Heart left ventricle (tissue), 16 donors: ENCODE measurements around the gene RAG2. TPM values are rescaled to one million over a fixed set of nuclear protein-coding genes. Genes with fewer than 3 reads are reported as not detected.

Experiments
- ATAC-seq, 4 donors: fragments of 200-7000 bp; cut with Tn5 transposase; one replicate each; pipeline ENCODE4 v1.9.1; 2020 to 2022; ENCODE audit warnings: moderate library complexity in 4 of 4, mild to moderate bottlenecking in 3 of 4, moderate number of reproducible peaks in 1 of 4
- DNase-seq, 5 donors: peaks; one replicate each; pipeline ENCODE4 v3.0.0-alpha.2; 2020
- H3K27ac ChIP-seq, 12 donors: fragments of 200-600 bp; sonication (generic) in 4 of 12; one replicate each; pipeline versions ENCODE4 v1.5.0 to v1.8.0; 2016 to 2022; ENCODE audit warnings: mild to moderate bottlenecking in 2 of 12
- H3K27me3 ChIP-seq, 9 donors: fragments of 200-600 bp; sonication (generic) in 2 of 9; one replicate each; pipeline versions ENCODE4 v1.5.1 to v1.8.0; 2016 to 2022; ENCODE audit warnings: mild to moderate bottlenecking in 3 of 9
- H3K36me3 ChIP-seq, 9 donors: fragments of 200-600 bp; sonication (generic) in 2 of 9; one replicate each; pipeline versions ENCODE4 v1.5.0 to v1.8.0; 2018 to 2022; ENCODE audit warnings: mild to moderate bottlenecking in 2 of 9
- H3K4me1 ChIP-seq, 12 donors: fragments of 200-600 bp; sonication (generic) in 4 of 12; one replicate each; pipeline versions ENCODE4 v1.5.0 to v1.8.0; 2016 to 2022; ENCODE audit warnings: mild to moderate bottlenecking in 3 of 12
- H3K4me3 ChIP-seq, 12 donors: fragments of 200-600 bp; sonication (generic) in 4 of 12; one replicate each; pipeline versions ENCODE4 v1.5.0 to v1.8.0; 2017 to 2022; ENCODE audit warnings: mild to moderate bottlenecking in 9 of 12, moderate library complexity in 4 of 12
- H3K9me3 ChIP-seq, 12 donors: fragments of 200-600 bp; sonication (generic) in 4 of 12; one replicate each; pipeline versions ENCODE4 v1.5.0 to v1.8.0; 2016 to 2022; ENCODE audit warnings: mild to moderate bottlenecking in 1 of 12
- POLR2A ChIP-seq, 2 donors: fragments of 450-650 bp; IDR thresholded peaks; one replicate each; pipeline ENCODE4 v1.6.1; 2017; ENCODE audit warnings: antibody characterized with exemption in 2 of 2, mild to moderate bottlenecking in 2 of 2, moderate library complexity in 2 of 2
- WGBS, 4 donors: extraction: QIAGEN DNeasy Blood & Tissue Kit in 2 of 4; methylation state at CpG; one replicate each; pipeline versions ENCODE4 v1.1.5 to v1.1.7; 2013 to 2018; 5-methylcytosine and 5-hydroxymethylcytosine counted together
- intact Hi-C, 10 donors: fragments of 100-400 bp; cut with DNase I; formaldehyde crosslinking; loops; one replicate each; pipeline versions ENCODE4 v1.11.1 to v1.14.2; 2022
- long read RNA-seq, 3 donors: library from polyadenylated mRNA; unstranded; transcript quantifications; one replicate each; pipeline ENCODE4 v2.0.0, GENCODE V29; 2020 to 2021
- polyA plus RNA-seq, 2 donors: library from polyadenylated mRNA; stranded (reverse); fragments of 200-250 nt; gene quantifications; one replicate each; pipeline ENCODE4 v1.2.3, GENCODE V29; 2013
- total RNA-seq, 9 donors: library from RNA; depleted of rRNA in 2 of 9; stranded (reverse); fragments of >200 nt in 2 of 9; fragmentation: NEBNext Ultra II Directional in 3 of 9; extraction: Animal tissue kit (Norgen Biotek cat#: 25700) in 3 of 9; gene quantifications; one replicate each; pipeline versions ENCODE4 v1.1.0 to v1.2.4, GENCODE V29; 2016 to 2023
- TF ChIP-seq, protein P1 (sequence below), 12 donors: fragments of 200-600 bp; sonication (generic) in 4 of 12; IDR thresholded peaks; one replicate each; pipeline versions ENCODE4 v1.5.0 to v1.8.0; 2018 to 2022; ENCODE audit warnings: antibody characterized with exemption in 12 of 12, mild to moderate bottlenecking in 5 of 12
- donor health status: ischemic (EF 13 %, LVEDD 7.1; RV severe dilation, severe dysfunction).
- donor health status: healthy with polysubstance abuse.
- donor health status: DM: no; HTN: yes; CAD: no.
- donor health status: DM: no; HTN: no; CAD: no.
- donor health status: ischemic (EF 25% LVEDD 6.9; RV normal size, moderate dysfunction).
- donor health status: ischemic (EF 25% LVEDD 5.7; RV mildly dilated, moderate dysfunction).
- donor health status: healthy.
- donor health status: DM: yes; HTN: yes; CAD: no.
- donor health status: ischemic (EF 35%, LVEDD 5.7; RV mildly dilated, moderate dysfunction).
- donor health status: nonischemic (EF 11% LVEDD 7.7; RV severe dilation, severe dysfunction).
- donor health status: DM: yes; HTN: yes; CAD: no.
- donor health status: PGD.
- donor health status: ischemic (EF 29% LVEDD 5.4; RV normal size, mild dysfunction).
- donor health status: nonischemic (EF 23%, LVEDD 6.1; RV moderate dilation, normal function).

The RAG2 gene
- not detected for total RNA-seq
- not detected for polyA plus RNA-seq
- long read RNA-seq, donor 1: 0 reads
- long read RNA-seq, donor 2: 0 reads
- long read RNA-seq, donor 3: 0 reads

DNA sequence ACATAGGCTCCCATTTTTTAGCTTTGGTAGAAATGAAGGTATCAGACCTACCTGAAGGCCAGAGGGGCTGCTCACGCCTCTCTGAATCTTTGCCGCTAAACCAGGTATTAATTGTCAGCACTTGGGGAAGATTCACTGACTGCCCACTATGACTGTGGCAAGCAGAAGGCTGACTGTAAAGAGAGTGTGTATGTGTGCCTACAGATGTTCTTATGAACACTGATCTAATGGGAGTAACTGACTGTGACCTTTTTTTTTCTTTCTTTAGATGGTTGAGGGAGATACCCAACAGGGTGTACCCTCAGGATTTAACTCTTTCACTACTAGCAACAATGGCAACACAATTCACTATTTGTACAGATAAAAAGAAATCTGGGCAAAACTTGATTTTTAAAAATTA lies at the start of gene RAG2:
Gene RAG2 (minus strand): TSS at position 186 of the 400 bp plus-strand sequence. CDS start 4,068 bp downstream, outside the sequence.
- H3K4me1 ChIP-seq: peaks cover 0 to 16% (median 10%) of the 10 kb centered on the region in 12 donors
- no peak within 1 kb of the TSS for H3K4me3 ChIP-seq
- no peaks in the 10 kb centered on the region for H3K9me3 ChIP-seq
- intact Hi-C loops: loop anchor here in 1 of 10 donors (10.0 kb wide), 1 partner anchor 83 kb away; the partner anchor contains the start of gene TRAF6
- H3K27me3 ChIP-seq: no peaks in the 10 kb centered on the region
- TF ChIP-seq, protein P1, sequence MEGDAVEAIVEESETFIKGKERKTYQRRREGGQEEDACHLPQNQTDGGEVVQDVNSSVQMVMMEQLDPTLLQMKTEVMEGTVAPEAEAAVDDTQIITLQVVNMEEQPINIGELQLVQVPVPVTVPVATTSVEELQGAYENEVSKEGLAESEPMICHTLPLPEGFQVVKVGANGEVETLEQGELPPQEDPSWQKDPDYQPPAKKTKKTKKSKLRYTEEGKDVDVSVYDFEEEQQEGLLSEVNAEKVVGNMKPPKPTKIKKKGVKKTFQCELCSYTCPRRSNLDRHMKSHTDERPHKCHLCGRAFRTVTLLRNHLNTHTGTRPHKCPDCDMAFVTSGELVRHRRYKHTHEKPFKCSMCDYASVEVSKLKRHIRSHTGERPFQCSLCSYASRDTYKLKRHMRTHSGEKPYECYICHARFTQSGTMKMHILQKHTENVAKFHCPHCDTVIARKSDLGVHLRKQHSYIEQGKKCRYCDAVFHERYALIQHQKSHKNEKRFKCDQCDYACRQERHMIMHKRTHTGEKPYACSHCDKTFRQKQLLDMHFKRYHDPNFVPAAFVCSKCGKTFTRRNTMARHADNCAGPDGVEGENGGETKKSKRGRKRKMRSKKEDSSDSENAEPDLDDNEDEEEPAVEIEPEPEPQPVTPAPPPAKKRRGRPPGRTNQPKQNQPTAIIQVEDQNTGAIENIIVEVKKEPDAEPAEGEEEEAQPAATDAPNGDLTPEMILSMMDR (IDR thresholded peaks at IDR 0.05): no peak
- TF ChIP-seq POLR2A (IDR thresholded peaks at IDR 0.05): no peak
- H3K27ac ChIP-seq: no peak within 1 kb of the TSS
- ATAC-seq (no peak), DNase-seq (no peak)
- H3K36me3 ChIP-seq: no peaks in the 10 kb centered on the region
- 84 to 97% (median 91%) methylated on average over 2 of the region's 2 CpGs for WGBS, 4 donors

DNA sequence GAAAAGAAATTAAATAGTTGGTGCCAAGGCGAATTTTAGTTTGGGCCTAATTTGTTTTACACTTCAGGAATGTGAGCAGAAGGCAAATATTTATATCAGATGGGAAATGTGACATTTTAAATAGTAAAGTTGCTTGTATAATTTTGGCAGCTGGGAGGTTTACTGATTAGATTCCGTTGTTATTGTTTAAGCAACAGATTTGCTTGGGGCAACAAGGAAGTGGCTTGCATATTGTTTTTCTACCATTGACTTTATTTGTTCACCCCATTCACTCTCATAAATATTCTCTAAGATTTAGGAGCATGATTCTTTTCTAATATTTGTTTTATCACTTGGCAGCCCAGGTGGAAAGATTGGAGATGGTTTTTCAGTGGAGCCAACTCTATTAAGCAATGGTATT lies 40.5 kb upstream of the RAG2 start:
- Histone ChIP-seq H3K27ac (peak overlapping the region in 1 of 12 donors; percentile 48), H3K4me3 (no peak overlapping the region), H3K27me3 (no peaks in the 10 kb centered on the region), H3K4me1 (peaks cover 0 to 5% (median 0%) of the 10 kb centered on the region in 12 donors), H3K36me3 (peaks cover 0 to 12% (median 0%) of the 10 kb centered on the region in 9 donors), H3K9me3 (peaks cover 0 to 3% (median 0%) of the 10 kb centered on the region in 12 donors)
- WGBS, 4 donors: 69 to 78% (median 72%) methylated on average over 2 of the region's 2 CpGs
- ATAC-seq: no peak
- no peak for TF ChIP-seq POLR2A (IDR thresholded peaks at IDR 0.05)
- intact Hi-C loops: no loop called here
- DNase-seq: no peak

DNA sequence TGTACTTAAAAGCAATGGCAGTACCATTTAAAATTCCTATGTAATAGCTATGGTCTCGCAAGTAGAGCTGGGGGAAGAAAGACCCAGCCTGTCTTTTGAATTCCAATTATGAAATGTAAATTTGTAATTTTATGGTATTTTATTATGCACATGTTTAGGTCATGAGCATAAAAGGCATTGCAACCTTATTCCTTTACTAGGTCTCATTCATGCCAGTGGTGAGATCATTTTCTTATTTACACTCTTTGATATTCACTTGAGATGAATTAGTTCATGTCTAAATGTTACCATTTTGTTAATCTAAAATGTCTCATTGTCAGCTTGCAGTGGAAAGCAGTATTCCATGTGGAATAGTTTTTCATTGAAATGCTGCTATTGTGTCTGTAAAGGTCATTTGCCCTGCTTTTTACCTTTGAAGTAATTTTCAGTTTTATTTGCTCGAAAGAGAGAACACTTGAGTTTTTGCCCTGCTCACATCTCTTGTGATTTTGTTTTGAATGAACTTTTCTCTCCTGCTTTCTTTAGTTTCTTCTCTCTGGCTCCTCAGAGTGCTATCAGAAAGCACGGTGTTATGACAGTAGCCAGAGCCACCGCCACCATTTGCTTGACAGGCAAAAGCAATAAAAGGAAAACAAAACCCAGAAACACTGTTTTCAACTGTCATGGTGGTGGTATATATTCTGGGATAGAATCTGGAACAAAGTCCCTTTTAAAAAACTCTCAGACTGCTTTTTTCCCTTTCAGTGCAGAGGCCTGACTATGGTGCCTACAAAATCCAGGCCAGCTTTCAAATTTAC lies 37.2 kb upstream of the RAG2 start:
- 69 to 76% (median 72%) methylated on average over 4 of the region's 4 CpGs for WGBS, 4 donors
- Histone ChIP-seq H3K36me3 (peaks cover 0 to 16% (median 0%) of the 10 kb centered on the region in 9 donors), H3K27me3 (no peaks in the 10 kb centered on the region), H3K27ac (peak overlapping the region in 4 of 12 donors; percentile 0 to 57 (median 32)), H3K9me3 (no peaks in the 10 kb centered on the region), H3K4me3 (no peak overlapping the region), H3K4me1 (peaks cover 0 to 5% (median 0%) of the 10 kb centered on the region in 12 donors)
- DNase-seq: no peak
- intact Hi-C loops: no loop called here
- TF ChIP-seq, protein P1 (IDR thresholded peaks at IDR 0.05): no peak
- ATAC-seq: peak in 1 of 4 donors; percentile 47

DNA sequence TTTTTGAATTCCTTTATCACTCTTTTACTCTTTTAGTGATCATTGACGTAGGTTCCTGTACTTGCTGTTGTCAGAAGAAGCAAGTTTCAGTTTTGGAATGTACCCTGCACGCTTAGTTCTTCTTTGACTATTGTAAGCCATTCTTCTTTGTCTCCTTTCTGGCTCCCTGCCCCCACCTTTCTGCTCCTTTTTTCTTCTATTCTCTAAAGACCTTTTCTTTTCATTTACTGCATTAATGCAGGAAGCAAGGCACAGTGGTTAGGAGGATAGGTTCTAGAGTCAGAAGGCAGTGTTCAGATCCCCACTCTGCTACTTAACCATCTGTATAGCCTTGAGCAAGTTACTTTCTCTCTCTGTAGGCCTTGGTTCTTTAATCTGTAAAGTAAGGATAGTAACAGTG lies 33.7 kb upstream of the RAG2 start:
- 88 to 97% (median 93%) methylated on average over 2 of the region's 2 CpGs for WGBS, 4 donors
- Histone ChIP-seq H3K27ac (peak overlapping the region in 1 of 12 donors; percentile 32), H3K4me1 (peaks cover 0 to 7% (median 0%) of the 10 kb centered on the region in 12 donors), H3K36me3 (peaks cover 0 to 15% (median 0%) of the 10 kb centered on the region in 9 donors), H3K4me3 (no peak overlapping the region), H3K9me3 (no peaks in the 10 kb centered on the region), H3K27me3 (no peaks in the 10 kb centered on the region)
- ATAC-seq (no peak), DNase-seq (no peak)
- intact Hi-C loops: no loop called here
- TF ChIP-seq, protein P1 (IDR thresholded peaks at IDR 0.05): no peak
- no peak for TF ChIP-seq POLR2A (IDR thresholded peaks at IDR 0.05)
